GF-D8 (cell line): ENCODE results near the gene CCDC61.

ENCODE experiments used
- DNase-seq: peaks from one replicate; lab custom pipeline; 2025; lab: John Stamatoyannopoulos, UW

CCDC61 gene, protein sequence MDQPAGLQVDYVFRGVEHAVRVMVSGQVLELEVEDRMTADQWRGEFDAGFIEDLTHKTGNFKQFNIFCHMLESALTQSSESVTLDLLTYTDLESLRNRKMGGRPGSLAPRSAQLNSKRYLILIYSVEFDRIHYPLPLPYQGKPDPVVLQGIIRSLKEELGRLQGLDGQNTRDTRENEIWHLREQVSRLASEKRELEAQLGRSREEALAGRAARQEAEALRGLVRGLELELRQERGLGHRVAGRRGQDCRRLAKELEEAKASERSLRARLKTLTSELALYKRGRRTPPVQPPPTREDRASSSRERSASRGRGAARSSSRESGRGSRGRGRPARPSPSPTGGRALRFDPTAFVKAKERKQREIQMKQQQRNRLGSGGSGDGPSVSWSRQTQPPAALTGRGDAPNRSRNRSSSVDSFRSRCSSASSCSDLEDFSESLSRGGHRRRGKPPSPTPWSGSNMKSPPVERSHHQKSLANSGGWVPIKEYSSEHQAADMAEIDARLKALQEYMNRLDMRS

DNA sequence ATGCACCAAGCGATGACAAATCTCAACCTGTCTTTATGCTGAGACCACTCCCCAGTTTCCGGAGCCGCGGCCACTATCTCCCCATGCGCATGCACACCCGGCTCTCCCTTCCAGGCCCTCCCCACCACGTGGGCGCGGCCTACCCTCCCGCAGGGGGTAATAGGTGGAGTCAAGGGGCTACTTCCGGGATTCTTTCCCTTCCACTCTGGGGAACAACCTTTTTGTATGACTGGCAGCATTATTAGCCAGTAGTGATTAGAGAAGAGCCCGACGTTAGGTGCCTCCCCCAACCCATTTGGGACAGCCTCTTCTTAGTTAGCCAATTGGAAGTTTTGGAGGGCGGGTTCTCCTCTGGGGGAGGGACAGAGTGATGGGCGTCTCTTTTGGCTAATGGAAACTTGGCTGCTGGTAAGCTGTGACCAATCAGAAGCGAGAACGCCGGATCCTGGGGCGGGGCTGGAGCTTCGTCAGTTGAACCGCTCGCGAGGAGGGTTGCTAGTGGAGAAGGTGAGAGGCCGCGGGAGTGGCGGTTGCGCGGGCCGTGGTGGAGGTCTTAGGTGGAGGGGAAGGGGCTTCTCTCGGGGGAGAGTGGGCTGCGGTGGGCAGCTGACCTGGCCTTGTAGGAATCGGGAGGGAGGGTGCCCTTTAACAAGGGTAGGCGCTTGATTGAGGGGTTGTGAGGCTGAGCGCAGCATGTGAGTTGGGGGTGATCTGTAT, at the start of gene CCDC61:
TSS of gene CCDC61 (plus strand) at position 470 of the 717 bp plus-strand sequence. CDS start 7,552 bp downstream, outside the sequence.
- peak; percentile 99 for DNase-seq

DNA sequence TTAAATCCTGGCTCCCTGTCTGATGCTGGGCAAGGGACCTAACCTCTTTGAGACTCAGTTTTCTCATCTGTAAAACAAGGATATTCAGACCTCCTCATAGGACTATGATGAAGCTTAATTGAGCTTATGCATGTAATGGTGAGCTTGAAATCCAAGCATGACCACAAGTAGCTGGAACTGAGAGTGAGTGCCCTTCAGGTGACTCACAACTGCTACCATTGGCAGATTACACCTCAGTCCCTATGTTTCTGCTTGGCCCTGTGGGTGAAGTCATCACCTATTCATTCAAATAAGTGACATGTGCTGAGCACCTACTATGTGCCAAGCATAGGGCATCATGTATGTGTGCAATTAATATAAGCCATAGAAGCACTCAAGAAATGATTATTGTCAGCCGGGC, 47.3 kb upstream of the CCDC61 start:
- no peak for DNase-seq

DNA sequence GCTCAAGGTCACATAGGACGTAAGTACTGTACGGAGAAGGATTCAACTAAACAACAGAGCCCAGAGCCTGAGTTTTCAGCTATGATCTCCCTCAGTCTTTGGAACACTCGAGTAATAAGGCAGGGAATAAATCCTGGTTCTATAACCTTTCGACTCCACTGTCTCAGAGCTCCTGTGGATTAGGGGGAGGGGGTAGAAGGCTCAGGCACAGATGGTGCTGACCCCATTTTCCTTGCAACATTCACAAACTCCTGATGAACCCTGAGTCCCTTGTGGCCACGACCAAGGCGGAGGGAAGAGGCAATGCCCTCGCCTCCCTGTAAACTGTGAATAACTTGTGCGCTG, 43.0 kb upstream of the CCDC61 start:
- DNase-seq, result no peak

DNA sequence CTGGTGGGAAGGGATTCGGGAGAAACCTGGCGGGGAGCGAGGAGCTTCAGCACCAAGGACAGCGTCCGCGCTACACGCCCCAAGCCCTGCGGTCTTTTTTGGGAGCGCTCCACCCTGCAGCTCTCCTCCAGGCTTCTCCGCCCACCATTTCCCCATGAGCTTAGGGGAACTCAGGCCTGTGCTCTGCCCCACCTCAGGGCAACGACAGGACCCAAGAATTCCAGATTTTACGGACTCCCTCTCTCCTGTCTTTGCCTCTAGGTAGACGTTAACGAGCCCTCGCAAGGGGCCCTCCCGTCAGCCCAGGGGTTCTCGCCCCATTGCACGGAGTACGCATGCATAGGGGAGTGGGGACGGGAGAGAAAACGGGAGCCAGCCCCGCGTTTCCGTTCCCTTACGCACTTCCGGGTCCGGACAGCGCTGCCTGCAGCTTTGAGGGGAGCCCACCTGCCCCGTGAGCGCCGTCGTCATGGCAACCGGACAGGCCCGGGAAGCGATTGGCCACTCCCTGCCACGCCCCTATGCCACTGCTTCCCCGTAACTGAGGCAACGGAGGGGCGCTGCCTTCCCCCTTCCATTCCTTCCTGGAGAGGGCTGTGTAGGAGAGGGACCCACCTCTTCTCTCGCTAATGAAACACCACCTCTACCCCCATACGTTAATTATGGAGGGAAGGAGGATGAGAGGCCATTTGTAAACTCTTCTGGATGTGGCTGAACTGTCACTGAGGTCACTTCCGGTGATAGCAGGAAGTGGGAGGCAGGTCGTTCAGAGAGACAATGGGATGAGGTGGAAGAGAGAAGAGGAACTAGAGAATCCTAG, 42.4 kb upstream of the CCDC61 start:
- no peak for DNase-seq

DNA sequence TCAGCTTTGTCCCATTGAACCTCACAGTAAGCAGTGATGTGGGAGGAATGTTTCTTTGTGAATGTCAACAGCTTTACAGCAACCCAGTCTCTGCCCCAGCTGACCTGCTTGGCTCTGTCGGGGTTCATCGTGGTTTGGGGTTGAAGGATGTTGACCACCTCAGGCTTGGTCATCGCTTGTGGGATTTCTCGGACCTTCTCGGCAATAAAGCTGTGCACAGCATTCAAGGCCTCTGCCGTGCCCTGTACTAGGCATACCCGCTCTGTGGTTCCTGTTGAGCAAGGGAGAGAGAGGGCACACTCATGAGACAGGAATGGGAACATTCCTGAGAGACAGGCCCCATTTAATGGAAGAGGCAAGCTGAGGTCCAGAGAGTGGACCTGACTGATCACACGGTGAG, 41.6 kb upstream of the CCDC61 start:
- no peak for DNase-seq

DNA sequence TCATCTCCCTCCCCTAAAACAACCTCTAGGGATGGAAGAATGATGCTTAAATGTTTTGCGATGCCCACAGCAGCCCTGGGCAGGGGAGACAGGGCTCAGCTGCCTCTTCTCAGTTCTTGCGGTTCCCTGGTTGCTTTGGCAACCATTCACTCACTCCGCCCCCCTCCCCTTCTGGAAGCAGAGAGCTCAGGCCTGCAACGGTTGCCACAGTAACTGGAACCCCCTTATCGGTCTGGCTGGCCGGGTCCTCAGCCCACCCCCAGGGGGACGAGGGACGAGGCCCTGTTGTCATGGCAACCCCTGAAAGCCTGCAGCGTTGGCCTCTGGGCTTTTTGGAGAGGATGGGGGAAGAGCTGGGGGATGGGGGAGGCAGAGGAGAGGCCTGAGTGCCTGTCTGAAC, 41.1 kb upstream of the CCDC61 start:
- DNase-seq, result no peak

DNA sequence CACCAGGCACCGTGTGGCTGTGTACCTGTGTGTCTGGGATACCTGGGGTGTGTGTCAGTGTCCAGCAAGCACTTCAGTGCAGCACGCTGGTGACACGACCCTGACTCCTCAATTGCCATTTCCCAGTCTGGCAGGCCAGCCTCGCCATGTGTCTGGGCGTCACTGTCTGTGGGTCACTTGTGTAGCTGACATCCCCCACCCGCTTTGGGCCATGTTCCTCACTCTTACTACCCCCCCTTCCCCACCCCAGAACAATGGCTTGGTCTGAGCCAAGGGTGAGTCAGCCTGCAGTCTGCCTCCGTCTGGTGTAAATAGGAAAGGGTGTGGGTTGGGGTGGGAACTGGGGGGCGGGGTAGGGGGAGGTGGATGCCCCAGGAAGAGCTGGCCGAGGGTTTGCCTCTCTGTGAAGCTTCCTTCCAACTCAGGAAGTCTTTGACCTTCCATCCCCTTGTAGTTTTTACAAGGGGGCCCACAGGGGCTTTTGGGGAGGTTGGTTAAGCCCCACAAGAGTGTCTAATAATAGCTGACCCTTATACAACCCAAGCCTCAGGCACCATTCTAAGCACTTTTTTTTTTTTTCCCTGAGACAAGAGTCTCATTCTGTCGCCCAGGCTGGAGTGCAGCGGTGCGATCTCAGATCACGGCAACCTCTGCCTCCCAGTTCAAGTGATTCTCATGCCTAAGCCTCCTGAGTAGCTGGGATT, 39.2 kb upstream of the CCDC61 start:
- no peak for DNase-seq

DNA sequence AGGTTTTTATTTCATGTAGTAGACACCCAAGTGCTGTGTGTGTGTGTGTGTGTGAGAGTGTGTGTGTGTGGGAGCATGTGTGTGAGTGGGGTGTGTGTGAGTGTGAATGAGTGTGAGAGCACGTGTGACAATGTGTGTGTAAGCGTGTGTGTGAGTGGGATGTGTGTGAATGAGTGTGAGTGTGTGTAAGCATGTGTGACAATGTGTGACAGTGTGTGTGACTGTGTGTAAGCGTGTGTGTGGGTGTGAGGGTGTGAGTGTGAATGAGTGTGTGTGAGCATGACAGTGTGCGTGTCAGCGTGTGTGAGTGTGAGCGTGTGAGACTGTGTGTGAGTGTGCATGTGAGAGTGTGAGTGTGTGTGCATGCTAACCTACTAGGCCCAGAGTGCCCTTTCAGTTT, 36.9 kb upstream of the CCDC61 start:
- DNase-seq, result no peak

DNA sequence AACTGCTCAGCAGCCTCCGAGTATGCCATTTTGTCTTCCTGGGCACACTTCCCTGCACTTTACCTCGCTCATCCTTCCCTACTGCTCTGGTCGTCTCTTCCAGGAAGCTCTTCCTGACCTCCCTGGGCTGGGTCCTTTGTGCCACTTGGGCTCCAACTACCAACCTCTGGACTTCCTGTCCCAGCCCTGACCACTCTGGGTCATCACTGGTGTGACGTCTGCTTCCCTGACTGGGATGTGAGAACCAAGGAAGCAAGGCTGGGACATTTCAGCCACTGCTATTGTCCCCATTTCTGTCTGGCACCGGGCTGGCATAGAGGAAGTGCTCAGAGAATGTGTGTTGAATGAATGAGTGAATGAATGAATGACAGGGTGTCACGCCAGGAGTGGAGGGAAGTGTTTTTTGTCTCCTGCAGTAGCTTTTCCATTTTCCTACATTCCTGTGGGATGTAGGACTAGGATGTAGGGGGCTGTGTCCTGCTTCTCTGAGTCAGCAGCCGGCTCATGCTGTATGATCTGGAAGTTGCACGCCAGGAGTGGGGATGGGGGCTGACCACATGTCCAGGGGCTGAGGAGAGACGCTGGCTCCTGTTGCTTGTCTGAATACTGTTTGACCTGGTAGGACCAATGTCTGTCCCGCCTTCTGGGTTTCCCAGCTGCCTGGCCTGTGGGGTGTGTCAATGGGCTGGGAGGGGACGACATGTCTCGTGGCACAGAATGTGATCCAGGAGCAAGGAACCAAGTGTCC, 36.3 kb upstream of the CCDC61 start:
- DNase-seq, result no peak

DNA sequence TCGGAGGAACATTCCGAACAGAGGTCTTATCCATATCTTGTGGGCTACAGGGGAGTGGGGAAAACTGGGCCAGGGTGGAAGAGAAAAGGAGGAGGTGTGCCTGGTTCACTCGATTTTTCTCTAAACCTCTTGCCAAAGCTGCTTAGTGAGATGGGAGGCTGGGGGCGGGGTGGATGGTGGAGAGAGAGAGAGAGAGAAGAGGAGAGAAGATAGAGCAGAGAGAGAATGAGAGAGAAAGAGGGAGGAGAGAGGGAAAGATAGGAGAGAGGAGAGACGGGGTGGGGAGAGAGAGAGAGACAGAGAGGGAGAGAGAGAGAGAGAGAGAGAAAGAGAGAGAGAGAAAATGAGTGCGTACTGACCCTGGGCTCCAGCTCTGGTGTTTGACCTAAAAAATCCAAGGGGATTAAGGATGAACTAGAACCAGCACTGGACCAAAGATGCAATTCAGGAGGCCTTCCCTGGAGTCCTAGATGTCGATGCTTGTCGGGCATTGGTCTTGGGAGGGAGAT, 35.7 kb upstream of the CCDC61 start:
- DNase-seq, result no peak

DNA sequence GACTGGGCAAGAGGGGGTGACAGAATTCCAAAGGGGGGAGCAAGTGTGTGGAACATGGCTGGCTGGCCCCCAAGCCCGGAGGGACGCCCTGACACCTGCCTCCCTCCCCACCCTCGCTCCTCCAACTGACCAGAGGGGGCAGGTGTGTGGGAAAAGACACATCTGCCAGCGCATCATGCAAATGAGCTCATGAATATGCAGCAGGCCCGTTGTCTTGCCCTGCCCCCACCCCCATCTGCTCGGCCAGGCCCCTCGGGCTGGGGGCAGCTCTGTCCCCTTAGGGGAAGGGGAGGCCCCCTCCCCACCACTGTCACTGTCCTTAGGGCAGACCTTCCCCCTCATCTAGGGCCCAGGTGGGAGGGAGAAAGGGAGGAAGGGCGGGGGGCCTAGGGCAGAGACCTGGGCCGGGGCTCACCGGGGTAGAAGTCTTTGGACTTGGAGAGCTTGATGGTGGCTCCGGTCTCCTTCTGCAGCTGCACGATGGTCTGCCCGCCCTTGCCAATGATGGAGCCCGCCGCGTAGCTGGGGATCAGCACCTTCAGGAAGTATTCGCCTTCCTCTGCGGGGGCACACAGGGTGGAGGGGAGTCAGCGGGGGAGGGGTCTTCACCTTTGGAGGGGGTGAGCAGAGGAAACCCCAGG, 34.6 kb upstream of the CCDC61 start:
- no peak for DNase-seq

DNA sequence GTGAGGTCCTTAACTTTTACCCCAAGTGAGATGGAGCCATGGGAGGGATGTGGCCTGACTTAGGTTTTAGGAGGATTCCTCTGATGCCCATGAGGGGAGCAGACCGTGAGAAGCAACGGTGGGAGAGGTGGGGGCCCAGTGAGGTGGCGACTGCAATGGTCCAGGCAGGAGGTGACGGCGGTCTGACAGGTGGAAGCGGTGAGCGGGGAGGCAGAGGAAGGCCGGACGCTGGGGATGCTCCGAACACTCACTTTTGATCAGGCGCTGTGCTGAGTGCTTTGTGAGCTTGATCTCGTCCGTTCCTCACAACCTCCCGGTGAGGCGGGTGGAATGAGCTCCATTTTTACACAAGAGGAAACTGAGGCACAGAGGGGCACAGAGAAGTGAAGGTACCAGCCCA, 33.2 kb upstream of the CCDC61 start:
- DNase-seq, result no peak

DNA sequence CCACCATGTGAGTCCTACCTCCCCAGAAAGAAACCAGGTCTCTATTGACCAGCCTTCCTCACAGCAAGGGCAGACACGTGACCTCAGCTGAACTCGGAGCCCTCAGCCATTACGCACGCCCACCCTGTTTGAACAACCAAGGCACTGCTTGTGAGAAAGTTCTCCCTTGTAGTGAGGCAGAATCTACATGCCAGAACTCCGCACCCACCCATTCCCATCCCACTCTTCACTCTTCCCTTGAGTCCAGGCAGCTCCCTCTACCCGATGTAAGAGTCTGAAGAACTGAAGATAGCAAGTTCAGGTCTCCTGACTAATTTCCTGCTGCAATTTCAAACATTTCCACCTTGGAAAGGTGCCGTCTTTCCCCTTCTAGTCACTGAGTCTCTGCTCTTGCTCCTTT, 28.0 kb upstream of the CCDC61 start:
- DNase-seq, result no peak

DNA sequence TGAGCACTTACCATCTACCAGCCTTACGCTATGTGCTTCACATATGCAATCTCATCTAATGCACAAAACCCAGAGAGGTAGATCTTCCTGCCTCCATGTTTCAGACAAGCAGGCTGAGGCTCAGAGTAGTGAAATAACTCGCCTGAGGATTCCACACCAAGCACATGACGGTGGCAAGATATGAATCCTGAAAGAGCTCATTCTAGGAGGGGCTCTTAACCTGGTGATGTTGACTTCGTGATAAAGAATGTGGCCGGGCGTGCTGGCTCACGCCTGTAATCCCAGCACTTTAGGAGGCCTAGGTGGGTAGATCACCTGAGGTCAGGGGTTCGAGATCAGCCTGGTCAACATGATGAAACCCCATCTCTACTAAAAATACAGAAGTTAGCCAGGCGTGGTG, 26.6 kb upstream of the CCDC61 start:
- no peak for DNase-seq

DNA sequence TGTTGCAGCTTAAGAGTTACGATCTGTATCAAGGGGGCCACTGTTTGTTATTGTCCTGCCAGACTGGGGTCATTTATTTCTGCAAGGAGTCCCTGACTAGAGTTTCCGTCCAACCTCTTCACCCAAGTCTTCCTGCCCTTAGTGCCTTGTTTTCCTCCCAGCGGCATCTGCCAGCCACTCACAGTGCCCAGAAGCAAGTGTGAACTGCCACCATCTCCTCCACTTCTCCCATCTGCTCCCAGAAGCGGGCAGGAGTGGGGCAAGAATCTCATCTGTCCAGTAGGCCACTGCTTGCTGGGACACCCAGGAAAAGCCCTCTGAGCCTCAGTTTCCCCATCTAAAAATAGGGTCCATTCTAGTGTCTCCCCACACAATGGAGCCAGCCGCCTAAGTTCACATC, 25.6 kb upstream of the CCDC61 start:
- DNase-seq, result no peak

DNA sequence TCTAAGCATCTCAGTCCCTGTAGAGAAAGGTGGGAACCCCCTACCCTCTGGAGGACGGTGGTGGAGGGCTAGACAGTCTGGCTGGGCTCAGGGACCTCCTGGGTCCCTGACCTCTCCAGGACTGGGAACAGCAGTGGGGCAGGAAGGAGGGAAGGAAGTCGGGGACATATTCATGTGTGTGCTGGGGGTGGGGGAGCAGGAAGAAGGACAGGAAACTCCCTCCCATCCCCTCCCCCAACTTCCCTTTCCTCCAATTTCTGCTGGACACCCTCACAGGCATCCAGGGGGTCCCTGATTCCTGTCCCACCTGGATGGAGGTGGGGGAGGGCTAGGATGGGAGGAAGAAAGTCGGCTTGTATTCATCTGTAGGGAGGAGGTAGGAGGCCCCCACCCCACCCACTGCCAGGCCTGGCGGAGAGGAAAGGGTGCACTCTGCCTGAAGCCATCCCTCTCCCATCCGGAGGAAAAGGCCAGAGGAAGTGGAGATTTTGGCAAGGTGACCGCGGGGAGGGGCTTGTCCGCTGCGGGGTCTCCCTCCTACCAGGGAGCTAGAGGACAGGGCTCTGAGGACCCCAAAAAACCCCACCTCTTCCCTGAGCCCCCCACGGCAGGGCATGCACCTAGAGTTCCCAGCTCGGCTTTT, 23.9 kb upstream of the CCDC61 start:
- DNase-seq, result no peak

DNA sequence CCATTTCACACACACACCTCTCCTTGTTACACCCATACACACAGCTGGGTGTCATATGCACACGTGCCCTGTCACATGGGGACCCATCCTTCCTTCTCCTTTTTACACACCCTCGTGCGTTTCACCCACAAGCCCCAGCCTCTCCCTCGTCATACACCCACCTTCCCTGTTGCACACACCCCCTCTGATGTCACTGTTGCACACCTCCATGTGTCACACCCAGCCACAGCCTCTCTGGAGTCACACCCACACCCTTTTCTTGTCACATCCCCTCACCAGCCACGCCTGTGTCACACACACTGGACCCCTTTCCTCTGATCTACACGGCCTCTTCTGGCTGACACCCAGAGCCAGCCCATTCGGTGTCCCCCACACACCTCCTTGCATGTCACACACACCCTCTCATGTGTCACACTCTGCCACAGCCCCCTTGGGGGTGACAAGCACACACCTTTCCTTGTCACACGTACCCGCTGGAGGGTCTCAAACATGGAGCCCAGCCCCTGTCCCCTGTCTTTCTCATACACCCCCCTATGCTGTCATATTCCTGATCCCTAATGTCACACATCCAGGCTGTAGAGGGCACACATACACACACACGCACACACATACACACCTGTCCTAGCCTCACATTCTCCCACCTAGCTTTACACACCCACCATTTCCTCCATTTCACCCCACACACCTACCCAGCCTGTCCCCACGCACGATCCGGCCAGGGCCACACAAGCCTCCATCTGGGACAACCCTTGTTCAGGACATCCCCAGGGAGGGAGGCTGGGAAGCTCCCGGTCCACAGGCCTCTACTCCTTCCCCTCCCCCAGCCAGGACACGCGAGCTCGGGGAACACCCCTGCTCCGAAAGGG, 23.0 kb upstream of the CCDC61 start:
- DNase-seq, result no peak

DNA sequence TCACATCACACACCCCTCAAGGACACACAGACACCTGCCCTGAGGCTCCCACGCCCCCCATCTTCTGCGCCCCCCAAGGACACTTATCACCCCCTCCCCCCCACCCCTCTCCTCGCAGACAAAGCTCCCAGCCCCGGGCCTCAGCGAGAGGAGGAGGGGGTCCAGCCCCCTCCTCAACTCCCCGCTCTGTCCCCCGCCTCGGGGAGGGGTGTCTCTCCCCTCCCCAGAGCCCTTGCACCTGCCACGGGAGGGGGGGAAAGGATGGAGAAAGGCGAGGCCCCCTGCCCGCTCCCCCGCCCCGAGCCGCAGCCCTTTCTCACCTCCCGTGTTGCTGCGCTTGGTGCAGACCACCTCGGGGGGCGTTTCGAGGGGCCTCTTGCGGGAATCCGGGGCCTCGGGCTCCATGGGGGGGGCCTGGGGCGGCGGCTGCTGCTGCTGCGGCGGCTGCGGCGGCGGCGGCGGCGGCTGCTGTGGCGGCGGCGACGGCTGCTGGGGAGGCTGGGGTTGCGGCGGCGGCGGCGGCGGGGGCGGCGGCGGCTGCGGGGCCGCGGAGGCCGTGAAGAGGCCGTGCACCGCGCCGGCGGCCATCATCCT, 22.2 kb upstream of the CCDC61 start:
- no peak for DNase-seq
